Activated naive CD4-positive, alpha-beta T cell treated with Interleukin-2 at 50 U/mL for 16 hours (primary cell): ENCODE measurements around the gene AK5.

Experiments
- DNase-seq: peaks from one replicate; pipeline ENCODE4 v3.0.0-alpha.2; 2020

AK5 gene, protein sequence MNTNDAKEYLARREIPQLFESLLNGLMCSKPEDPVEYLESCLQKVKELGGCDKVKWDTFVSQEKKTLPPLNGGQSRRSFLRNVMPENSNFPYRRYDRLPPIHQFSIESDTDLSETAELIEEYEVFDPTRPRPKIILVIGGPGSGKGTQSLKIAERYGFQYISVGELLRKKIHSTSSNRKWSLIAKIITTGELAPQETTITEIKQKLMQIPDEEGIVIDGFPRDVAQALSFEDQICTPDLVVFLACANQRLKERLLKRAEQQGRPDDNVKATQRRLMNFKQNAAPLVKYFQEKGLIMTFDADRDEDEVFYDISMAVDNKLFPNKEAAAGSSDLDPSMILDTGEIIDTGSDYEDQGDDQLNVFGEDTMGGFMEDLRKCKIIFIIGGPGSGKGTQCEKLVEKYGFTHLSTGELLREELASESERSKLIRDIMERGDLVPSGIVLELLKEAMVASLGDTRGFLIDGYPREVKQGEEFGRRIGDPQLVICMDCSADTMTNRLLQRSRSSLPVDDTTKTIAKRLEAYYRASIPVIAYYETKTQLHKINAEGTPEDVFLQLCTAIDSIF

DNA sequence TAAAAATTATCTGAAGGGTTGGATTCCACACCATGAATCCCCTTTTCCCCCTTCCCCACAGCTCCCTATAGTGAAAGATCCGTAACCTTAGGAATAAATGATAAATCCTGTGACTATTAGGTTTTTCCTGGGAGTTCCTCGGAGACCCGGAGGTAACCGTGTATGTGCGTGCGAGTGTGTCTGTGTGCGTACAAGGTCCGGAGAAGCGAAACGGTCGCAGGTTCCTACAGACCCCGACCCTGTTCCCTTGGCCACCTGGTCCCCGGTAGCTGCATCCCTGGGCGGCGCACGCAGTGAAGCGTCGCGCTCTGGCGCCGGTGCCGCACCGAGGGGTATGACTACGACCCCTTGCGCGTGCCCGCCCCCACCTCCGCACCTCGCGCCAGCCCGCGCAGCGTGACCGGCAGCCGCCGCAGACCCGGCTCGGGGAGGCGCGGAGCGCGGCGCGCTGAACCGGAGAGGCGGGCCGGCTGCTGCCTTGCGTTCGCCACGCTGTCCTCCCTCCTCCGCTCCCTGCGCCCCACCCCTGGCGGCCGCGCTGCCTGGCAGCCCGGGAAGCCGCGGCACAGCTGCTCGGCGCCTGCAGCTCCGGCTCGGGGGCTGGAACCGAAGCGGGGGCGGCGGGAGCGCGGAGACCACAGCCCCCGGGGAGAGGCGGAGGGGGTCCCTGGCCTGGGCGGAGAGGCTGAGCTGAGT is at the start of gene AK5:
TSS of gene AK5 (plus strand) at position 529 of the 696 bp plus-strand sequence. CDS start 295 bp downstream, outside the sequence.
- DNase-seq, result peak; percentile 44

DNA sequence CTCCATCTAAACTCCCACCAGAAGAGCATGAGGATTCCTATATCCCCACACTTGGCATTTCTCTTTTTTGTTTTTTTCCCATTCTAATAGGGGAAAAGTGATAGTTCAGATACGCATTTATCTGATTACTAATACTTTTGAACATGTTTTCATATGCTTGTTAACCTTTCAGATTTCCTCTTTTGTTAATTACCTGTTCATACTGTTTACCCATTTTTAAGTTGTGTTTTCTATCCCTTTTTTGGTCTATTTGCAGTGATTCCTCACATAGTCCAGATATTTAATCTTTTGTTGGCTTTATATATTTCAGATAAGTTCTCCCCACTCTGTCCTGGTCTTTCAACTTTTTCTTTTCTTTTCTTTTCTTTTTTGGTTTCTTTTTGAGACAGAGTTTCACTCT is 49.0 kb upstream of the AK5 start:
- DNase-seq, result no peak

DNA sequence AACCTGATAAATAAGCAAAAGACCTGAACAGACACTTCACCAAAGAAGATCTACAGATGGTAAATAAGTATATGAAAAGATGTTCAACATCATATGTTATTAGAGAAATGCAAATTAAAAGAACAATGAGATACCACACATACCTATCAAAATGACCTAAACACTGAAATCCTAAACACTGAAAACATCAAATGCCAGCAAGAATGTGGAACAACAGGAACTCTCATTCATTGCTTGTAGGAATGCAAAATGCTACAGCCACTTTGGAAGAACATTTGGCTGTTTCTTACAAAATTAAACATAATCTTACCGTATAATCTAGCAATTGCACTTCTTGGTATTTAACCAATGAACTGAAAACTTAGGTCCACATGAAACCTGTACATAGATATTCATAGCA is 47.7 kb upstream of the AK5 start:
- no peak for DNase-seq

DNA sequence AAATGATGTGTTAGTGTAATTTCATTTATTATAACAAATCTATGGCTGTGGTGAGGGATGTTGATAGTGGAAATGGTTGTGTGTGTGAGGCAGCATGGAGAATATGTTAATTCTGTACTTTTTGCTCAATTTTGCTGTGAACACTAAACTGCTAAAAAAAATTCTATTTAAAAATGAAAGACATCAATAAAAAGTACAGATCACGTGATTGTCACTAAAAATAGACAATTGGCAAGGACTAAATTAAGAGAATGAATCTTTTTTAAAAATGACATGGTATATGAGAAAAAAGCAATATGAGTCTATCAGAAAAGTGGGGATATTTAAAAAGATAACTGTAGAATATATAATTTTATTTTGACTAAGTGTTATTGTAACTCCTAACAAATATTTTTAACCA is 46.9 kb upstream of the AK5 start:
- no peak for DNase-seq

DNA sequence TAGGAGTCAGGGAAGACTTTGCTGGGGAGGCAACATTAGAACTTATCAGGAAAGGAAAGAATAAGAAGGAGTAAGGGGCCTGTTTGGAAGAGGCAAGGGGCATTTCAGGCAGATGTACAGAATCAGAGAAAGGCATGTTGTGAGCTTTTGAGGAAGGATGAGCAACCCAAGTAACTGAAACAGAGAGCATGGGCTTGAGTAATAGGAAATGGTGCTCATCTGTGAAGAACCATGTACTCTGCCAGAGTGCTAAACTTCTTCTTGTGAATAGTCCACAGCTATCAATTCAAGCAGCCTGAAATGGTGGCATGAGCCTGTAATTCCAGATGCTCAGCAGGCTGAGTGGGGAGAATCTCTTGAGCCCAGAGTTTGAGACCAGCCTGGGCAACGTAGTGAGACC is 43.4 kb upstream of the AK5 start:
- DNase-seq, result no peak

DNA sequence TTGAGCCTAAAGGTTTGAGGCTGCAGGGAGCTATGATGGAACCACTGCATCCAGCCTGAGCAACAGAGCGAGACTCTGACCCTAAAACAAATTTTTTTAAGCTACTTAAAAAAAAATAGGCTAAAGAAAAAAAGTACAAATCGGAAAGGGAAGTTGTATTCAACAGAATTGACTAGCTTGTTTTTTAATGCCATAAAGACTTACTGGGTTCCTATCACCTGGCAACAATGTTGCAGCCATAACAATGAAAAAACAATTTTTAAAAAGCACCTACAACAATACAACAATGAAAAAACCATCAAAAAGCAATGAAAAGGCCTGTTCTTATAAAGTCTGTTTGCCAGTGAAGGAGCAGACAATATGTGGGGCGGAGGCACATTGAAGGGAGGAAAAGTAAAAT is 42.5 kb upstream of the AK5 start:
- no peak for DNase-seq

DNA sequence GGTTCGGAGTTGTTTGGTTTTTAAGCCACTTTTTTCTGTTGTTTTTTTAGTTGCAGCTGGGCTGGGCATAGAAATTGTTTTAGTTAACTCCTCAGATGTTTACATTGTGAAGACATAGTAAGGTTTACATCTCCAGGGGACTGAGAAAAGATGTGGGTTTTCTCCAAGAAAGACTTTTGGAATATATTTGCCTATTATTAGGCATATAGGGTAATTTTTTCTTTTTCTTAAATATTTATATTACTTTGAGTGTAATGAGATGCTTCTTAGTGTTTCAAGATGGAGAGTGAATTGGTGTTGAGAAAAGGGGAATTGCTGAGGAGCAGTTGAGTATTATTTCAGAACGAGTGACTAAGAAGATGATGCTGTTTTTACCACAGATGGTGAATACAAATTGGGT is 36.0 kb upstream of the AK5 start:
- no peak for DNase-seq

DNA sequence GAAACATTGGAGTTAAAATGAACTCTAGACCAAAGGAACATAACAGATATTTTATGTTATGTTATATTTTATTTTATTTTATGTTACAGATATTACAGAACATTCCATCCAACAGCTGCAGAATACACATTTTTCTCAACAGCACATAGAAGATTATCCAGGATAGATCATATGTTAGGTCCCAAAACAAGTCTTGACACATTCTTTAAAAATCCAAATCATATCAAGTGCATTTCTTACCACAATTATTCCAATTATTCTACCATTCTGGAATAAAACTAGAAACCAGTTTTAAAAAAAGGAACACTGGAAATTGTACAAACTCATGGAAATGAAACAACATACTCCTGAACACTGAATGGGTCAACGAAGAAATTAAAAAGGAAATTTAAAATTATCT is 31.7 kb upstream of the AK5 start:
- no peak for DNase-seq

DNA sequence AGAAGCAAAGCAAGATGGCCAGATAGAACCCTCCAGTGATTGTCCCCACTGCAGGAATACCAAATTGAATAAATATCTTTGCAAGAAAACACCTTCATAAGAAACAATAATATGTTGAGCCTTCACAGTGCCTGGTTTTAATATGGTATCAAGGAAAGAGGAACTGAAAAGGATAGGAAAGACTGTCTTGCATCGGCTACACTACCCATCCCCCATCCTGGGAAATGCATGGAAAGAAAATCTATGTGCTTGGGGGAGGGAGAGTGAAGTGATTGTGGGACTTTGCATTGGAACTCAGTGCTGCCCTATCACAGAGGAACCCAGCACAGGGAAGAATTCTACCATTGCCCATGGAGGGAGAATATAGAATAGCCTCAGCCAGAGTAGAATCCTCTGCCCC is 28.6 kb upstream of the AK5 start:
- no peak for DNase-seq

DNA sequence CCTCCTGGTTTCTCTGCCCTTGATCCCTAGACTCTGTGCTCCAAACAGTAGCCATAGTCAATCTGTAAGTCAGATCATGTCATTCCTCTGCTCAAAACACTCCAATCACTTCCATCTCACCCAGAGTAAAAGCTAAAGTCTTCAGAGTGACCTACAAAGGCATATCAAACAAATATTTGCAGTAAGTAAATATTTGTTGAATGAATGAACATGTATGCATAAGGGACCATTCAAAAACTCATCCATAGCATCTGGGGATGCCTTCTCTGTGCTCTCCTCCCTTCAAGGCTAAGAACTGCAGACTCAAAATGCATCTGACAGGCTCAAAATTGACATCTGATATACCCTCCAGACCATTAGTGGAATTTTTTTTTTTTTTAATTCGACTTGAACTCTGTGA is 18.1 kb upstream of the AK5 start:
- no peak for DNase-seq

DNA sequence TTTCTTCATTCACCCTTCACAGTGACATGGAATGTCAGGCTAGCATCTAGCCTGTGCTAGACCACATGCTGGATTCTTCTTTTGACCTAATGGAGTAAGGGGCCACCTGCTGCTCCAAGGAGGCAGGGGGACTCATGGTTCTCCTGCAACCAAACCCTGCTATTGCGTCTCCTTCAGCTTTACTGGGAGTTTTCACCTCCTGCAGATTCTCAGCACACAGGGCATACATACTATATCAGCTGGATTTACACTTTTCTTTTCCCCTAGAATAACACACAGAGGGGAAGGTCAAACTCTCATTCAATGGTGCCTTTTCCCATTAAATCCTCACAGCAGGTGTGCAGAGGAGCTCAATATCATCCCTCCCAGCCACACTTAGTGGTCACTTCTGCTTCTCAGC is 16.6 kb upstream of the AK5 start:
- no peak for DNase-seq

DNA sequence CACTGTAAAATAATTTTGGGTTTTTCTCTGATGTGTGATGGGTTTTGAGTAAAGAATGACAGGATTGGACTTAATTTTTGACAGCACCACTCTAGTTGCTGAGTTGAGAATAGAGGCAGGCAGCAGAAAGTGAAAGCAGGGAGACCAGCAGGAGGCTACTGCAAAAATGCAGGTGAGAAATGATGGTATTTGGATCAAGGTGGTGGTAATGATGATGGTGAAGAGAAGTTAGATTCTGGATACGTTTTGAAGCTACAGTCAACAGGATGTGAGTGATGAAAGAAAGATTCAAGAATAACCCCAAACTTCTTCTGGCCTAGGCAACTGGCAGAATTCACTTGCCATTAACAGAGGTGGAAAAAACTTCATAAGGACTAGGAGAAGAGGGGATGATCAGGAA is 14.8 kb upstream of the AK5 start:
- no peak for DNase-seq

DNA sequence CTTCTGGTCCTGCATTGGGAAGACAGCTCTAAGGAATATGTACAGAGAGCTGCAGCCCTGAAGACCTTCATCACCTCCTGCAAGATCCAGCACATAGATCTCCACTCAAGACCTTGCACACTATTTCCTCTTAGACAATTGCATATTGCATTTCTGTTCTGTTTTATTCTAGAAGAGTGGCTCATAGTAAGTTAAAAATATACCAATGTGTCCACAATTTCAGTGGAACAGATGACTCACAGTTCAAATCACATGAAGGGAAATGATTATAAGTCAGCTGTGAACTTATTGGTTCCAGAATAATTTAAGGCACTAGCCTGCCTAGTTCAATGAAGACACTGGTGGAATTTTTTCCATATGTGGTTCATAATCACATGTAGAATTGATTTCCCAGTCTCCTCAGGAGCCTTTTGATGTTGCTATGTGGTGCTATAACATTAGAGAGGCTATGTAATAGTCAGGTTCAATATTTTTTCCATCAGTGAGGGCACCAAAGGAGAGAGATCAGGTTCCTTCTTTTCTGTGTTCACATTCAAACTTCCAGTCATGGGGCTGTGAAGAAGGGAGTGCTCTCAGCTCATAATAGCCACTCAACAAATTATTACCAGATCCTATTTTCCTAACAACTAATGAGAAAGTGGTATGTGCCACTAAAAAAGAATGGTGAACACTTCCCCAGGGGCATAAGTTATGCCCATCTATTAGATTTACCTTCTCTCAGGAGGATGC is 9.8 kb upstream of the AK5 start:
- DNase-seq, result no peak

DNA sequence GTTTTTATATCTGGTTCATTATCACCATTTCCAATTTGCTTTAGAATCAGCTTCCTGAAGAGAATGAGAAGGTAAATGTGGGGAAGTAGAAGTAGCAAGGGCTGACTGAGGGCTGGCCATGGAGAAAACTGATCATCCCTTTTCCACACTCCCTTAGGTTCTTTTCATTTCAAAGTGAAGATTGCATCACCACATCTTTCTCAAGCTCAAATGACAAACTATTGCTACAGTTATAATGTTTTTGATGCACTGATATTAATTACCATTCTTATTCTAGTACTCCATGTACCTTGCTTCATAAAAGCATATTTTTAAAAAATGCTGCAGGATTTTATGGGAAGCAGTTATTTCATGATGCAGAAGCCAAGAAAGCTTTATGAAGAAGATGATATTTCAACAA is 7.9 kb upstream of the AK5 start:
- DNase-seq, result no peak

DNA sequence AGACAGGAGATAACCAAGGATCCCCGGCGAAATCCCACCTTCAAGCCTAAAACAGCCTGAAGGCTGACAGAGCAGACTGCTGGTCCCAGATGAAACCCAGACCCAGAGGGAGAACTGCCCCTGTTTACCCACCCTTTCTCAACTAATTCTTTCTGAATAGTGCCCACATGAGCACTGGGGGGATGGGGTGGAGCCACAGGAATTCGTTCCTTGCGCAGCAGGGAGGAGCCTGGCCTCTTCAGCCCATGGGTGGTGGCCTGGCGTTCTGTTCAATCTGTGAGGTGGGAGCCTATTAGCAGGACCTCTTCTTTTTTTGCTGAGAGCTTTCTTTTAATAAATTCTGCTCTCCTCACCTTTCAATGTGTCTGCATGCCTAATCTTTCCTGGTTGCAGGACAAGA is 6.6 kb upstream of the AK5 start:
- DNase-seq, result no peak

DNA sequence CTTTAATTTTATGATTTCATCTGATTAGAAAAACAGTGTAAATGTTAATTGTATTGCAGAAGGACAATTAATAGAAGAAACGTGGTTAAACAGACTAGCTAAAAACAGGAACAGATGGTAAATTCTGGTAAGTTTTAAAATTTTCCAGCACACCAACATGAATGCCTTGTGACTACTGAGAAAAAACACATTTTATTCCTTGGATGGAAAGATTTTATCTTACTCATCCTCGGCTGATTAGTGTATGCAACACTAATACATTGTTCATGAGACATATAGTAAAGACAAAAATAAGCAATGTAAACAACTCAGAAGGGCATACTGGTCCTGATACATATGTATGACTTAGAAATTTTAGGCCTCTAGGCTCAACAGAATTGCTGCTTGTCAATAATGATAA is 4.9 kb upstream of the AK5 start:
- no peak for DNase-seq

DNA sequence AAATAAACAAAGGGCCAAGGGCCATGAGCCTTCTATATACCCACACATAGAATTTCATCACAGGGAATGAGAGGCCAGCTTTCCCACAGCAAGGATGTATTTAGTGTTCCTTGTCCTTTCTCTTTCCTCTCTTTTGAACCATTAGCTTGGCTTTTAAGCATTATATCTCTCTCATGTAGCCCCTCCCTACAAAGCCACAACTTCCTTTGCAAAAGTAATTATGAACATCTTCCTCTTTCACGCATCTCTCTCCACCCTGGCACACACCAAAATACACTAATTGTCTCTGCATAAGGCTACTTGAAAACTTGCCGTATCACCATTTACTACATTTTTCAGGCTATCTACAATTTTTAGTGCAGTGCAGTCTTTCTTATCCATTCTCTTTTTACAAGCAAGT is 1.9 kb upstream of the AK5 start:
- DNase-seq, result no peak

DNA sequence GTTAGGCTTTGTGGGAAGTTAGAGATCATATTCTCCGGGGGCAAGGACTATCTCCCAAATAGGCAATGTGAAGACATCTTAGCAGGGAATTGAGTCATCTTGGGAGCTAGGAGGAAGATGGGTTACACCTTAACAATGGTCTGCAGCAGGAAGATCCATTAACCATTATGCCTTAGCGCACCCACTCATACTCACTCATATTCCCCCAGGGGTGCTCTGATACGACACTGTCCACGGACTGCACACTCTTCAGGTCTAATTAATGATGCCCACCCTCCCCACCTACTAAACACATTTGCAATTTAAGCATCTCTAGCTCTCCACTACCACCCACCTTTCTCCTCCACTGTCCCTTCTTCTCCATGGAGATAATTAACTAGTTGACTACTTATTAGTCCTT is 857 bp upstream of the AK5 start:
- DNase-seq, result no peak

DNA sequence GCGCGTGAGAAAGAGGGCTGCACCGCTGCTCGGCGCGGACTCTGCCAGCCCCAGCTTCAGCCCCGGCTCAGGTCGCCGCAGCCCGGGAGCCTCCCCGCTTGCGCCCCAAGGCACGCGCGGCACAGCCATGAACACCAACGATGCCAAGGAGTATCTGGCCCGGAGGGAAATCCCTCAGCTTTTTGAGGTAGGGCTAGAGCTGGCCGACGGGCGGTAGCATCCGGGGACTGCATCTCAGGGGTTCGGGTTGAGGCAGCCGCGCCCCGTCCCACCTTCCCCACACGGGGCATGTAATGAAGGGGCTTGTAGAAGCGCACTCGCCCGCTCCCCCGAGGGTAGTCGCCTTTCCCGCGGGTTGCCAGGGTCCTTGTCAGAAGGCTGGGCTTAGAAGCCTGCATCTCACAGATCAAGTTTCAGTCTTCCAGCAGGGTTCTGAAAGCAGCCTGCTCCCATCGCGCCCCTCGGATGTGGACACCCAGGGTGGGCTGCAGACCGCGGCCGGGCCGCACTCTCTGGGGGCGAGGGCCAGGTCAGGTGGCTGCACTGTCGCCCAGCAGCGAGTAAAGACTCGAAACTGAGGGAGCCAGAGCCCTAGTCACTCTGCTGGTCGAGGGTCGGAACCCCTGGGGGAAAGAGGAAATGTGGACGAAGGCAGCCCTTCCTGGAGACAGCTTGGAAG is 507 bp downstream of the AK5 start:
- peak; percentile 25 for DNase-seq

DNA sequence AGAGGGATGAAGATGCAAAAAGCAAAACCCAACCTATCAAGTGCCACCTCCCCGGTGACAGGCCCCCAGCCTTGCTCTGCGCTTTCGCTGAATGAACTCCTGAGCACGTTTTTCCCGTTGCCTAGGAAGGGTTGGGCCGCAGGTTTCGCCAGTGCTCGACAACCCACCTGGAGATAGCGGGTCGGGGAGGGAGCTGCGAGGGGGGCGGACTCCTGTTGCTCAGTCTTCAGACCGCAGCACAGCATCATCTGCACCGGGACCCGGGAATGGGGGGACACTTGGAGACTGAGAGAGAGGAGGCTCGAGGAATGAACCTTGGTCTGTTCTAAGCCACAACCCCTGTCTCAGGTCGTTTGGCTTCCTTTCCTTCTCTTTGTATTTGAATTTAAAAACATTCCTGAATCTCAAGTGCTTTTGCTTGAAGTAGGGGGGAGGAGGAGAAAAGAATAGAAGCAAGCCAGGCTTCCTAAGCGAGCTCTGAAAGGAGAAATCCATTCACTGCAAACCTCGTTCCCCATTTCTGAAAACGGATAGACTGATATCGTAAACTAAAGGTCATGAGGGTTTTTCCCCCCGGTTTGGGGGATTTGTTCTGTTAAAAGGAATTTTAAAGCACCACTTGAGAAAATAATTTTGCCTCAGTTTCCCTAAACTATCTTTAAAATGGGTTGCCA is 1.2 kb downstream of the AK5 start:
- DNase-seq, result peak; percentile 8

DNA sequence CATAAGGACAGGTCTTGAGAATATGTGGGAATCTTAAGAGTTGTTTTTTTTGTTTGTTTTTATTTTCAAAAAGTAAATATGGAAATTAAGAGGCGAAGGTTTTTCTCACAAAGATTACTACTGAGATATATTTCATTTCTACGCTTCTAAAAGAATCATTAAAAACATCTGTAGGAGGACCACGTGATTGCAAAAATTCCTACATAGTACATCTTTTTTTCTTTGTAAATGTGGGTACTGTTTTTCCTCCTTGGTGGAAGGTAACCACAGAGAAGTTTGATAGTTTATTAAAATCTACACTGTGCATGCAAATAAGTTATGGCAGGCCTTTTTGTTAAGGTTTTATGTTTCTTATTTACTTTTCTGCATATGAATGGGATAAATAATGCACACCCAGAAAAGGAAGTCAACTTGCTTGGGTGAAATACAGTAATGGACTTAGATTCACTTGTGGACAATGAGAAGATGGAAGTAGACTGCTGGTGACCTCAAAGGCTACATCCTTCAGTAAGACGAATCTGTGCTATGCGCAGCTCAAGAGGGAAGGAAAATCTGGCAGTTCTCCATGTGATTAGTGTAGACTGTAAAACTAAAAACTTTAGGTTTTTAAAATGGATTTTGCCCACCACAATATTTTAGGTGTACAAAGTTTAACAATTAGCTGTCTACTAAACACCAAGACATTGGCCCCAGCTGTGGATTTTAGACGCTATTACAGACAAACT is 2.0 kb downstream of the AK5 start:
- DNase-seq, result no peak

DNA sequence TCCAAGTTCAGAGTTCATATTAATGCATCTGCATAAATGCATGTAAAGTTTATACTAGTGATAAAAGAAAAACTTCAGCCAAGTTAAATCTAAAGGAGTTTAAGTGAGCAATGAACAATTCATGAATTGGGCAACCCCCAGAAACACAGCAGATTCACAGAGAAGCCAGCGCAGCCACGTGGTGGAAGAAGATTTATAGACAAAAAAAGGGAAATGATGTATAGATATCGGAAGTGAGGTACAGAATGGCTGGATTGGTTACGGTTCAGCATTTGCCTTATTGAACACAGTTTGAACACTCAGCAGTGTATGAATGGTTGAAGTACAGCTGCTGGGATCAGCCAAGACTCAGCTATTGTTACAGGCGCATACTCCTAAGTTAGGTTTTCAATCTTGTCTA is 5.7 kb downstream of the AK5 start:
- no peak for DNase-seq
